Right kidney (tissue), 9 donors: ENCODE results near the gene ZNF229.
A peak's percentile ranks its signal among the peaks of the same experiment; 100 is the strongest.
"Not testable (repeated sequence)": the region's sequence is repeated elsewhere in the genome, so short reads cannot be mapped to it uniquely, and the experiment has no call there.

Experiments used
- DNase-seq: peaks from one replicate; pipeline ENCODE4 v3.0.0-alpha.2; 2016
- long read RNA-seq, 8 donors: transcript quantifications; one replicate each; lab custom pipeline, GENCODE V29; 2026

Gene ZNF229
- long read RNA-seq, donor 1, full-length matches to known transcripts, result 1 of 1 reads
- long read RNA-seq, donor 1, partial matches to known transcripts, result 0 of 1 reads
- long read RNA-seq, donor 1, other reads (novel, unspliced or antisense), result 0 of 1 reads
- long read RNA-seq, donor 2, full-length matches to known transcripts, result 1 of 1 reads
- long read RNA-seq, donor 2, partial matches to known transcripts, result 0 of 1 reads
- long read RNA-seq, donor 2, other reads (novel, unspliced or antisense), result 0 of 1 reads
- long read RNA-seq, donor 3, full-length matches to known transcripts, result 1 of 1 reads
- long read RNA-seq, donor 3, partial matches to known transcripts, result 0 of 1 reads
- long read RNA-seq, donor 3, other reads (novel, unspliced or antisense), result 0 of 1 reads
- long read RNA-seq, donor 4, full-length matches to known transcripts, result 1 of 1 reads
- long read RNA-seq, donor 4, partial matches to known transcripts, result 0 of 1 reads
- long read RNA-seq, donor 4, other reads (novel, unspliced or antisense), result 0 of 1 reads
- long read RNA-seq, donor 5, result 0 reads
- long read RNA-seq, donor 6, result 0 reads
- long read RNA-seq, donor 7, full-length matches to known transcripts, result 2 of 2 reads
- long read RNA-seq, donor 7, partial matches to known transcripts, result 0 of 2 reads
- long read RNA-seq, donor 7, other reads (novel, unspliced or antisense), result 0 of 2 reads
- long read RNA-seq, donor 8, full-length matches to known transcripts, result 3 of 3 reads
- long read RNA-seq, donor 8, partial matches to known transcripts, result 0 of 3 reads
- long read RNA-seq, donor 8, other reads (novel, unspliced or antisense), result 0 of 3 reads

GRCh38 chr19:44447916-44448674 lies at the start of gene ZNF229:
Gene ZNF229, minus strand, starts transcription at chr19:44448472. Its CDS starts 5,625 bp downstream, at chr19:44442847.
- DNase-seq, result peak; percentile 69

- no peak for DNase-seq
Measured at GRCh38 chr19:44496711-44497110, 48.4 kb upstream of the ZNF229 start.

DNA sequence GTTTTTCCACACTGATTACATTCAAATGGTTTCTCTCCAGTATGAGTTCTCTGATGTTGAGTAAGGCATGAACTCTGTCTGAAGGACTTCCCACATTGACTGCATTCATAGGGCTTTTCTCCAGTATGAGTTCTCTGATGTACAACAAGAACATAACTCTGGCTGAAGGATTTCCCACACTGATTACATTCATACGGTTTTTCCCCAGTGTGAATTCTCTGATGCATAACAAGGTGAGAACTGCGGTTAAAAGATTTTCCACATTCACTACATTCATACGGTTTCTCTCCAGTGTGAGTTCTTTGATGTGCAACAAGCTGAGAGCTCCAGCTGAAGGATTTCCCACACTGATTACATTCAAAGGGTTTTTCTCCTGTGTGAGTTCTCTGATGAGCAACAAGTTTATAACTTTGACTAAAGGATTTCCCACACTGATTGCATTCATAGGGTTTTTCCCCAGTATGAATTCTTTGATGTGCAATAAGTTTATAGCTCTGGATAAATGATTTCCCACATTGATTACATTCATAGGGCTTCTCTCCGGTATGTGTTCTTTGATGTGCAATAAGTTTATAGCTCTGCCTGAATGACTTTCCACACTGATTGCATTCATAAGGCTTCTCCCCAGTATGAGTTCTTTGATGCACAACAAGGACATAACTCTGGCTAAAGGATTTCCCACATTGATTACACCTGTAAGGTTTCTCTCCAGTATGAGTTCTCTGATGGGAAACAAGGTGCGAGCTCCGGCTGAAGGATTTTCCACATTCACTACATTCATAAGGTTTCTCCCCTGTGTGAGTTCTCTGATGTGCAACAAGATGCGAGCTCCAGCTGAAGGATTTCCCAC lies 28.5 kb upstream of the ZNF229 start:
- peak; percentile 21 for DNase-seq

DNA sequence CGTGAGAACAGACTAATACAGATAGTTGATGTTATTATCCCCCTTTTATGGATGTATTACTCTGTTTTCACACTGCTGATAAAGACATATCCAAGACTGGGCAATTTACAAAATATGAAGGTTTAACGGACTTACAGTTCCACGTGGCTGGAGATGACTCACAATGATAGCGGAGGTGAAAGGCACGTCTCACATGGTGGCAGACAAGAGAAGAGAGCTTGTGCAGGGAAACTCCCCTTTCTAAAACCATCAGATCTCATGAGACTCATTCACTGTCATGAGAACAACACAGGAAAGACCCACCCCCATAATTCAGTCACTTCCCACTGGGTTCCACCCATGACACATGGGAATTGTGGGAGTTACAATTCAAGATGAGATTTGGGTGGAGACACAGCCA lies 20.5 kb upstream of the ZNF229 start:
- DNase-seq, result not testable (repeated sequence)

DNA sequence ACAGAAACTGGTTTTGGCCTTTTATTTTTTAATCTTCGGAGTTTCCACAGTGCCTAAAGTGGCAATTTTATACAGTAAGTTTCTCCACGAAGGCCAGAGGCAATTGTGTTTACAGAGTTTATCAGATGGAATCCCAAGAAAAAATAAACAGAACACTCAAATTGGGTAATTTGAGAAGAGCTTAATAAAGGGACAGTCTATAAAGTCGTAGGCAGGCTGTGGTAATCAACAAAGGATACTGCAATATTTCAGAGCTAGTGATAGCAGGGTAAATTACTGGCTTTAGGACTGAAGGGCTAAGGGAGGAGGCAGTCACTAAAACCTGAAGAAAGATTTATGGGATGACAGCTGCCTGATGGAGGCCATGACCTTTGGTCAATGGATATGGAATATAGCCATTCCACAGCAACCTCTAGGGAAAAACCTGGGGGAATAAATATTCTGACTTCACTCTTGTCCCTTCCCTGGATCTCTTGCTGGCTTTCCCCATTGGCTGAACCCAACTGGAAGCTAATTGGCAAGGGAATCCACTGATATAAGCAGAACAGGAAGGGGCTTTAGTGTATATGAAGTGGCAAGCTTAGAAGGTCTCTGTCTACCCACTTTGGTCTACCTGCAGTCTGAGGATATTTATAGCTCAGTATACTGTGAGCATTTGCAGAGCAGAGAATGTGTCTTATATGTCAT lies 14.5 kb upstream of the ZNF229 start:
- DNase-seq, result not testable (repeated sequence)

GRCh38 chr19:44456016-44456415 lies 7.7 kb upstream of the ZNF229 start:
- not testable (repeated sequence) for DNase-seq

- DNase-seq, result no peak
Measured at GRCh38 chr19:44455100-44455499, 6.8 kb upstream of the ZNF229 start.

- no peak for DNase-seq
Measured at GRCh38 chr19:44452367-44452766, 4.1 kb upstream of the ZNF229 start.

DNA sequence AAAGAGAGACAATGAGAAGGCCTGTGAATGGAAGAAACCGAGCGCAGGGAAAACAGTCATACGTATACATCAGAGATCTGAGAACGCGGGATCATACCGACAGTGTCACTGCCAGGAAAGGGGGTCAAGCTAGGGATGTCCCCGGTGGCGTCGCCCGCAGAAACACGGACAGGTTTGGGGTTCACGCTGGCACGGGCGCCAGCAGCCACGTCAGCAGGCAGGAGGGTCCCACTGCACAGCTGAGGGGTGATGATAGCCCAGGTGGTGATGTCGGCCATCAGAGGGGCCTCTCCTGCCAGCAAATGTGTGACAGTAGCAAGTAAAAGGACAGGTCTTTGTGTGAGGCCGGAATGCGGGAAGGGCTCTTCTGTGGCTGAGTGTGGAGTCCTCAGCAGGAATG lies 3.4 kb upstream of the ZNF229 start:
- no peak for DNase-seq

DNA sequence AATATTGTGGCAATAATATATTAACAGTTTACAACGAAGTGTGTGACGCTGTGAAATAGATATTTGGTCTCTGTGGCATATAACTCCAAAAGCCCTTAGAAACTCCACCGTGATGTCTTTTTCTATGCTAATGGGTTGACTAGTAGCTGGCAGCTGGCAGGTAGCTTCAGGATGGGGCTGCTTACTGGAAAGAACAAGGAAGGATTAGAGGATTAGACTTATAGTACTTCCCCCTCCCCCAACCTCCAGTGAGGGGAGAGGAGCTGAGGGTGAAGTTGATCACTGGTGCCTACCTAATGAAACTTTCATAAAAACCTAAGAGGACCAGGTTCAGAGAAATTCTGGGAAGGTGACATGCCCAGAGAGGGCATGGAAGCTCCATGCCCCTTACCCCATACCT lies 9.8 kb downstream of the ZNF229 start:
- no peak for DNase-seq

GRCh38 chr19:44435441-44435840 lies 12.8 kb downstream of the ZNF229 start:
- DNase-seq, result no peak

GRCh38 chr19:44430956-44431355 lies 17.3 kb downstream of the ZNF229 start:
- no peak for DNase-seq

GRCh38 chr19:44415553-44415952 lies 32.7 kb downstream of the ZNF229 start:
- DNase-seq, result not testable (repeated sequence)

GRCh38 chr19:44401139-44402115 lies 46.8 kb downstream of the ZNF229 start, which contains the start of gene ZNF285:
Gene ZNF285, minus strand, starts transcription at chr19:44401608. Its CDS starts 4,395 bp downstream, at chr19:44397213.
- peak; percentile 85 for DNase-seq

DNA sequence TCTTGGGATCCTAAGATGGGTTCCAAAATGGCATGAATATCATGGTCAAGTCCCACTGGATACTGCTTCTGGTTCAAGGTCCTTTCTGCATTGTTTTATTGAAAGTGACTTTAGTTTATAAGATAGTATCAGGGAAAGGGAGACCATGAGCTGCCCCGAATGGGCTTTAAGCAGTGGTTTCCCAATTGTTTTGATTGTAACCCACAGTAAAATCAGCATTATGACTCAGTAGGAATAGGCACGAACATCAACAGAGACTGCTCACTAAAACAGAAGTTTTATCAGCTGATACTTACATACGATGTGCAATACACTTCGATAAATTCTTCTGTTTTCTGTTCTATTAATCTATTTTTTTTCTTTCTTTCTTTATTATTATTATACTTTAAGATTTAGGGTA lies 59.0 kb downstream of the ZNF229 start:
- DNase-seq, result not testable (repeated sequence)
